Left lung (tissue), 10 donors: ENCODE measurements around the gene MCF2L2. TPM values are rescaled to one million over a fixed set of nuclear protein-coding genes. Genes with fewer than 3 reads are reported as not detected.

Experiments used
- ATAC-seq: fragments of 200-7000 bp; cut with Tn5 transposase; one replicate; pipeline ENCODE4 v1.9.1; 2020; ENCODE audit warnings: moderate library complexity
- DNase-seq, 4 donors: peaks; one replicate each; pipeline ENCODE4 v3.0.0-alpha.2; 2013 to 2020
- H3K27ac ChIP-seq, 2 donors: fragments of 200-600 bp; sonication (generic) in 1 of 2; one replicate each; pipeline versions ENCODE4 v1.5.0 to v1.8.0; 2020 to 2021
- H3K27me3 ChIP-seq, 2 donors: fragments of 200-600 bp; sonication (generic) in 1 of 2; one replicate each; pipeline versions ENCODE4 v1.5.0 to v1.8.0; 2020 to 2021
- H3K36me3 ChIP-seq, 2 donors: fragments of 200-600 bp; sonication (generic) in 1 of 2; one replicate each; pipeline versions ENCODE4 v1.5.0 to v1.8.0; 2020 to 2021
- H3K4me1 ChIP-seq, 2 donors: fragments of 200-600 bp; one replicate each; pipeline ENCODE4 v1.8.0; 2021
- H3K4me3 ChIP-seq, 2 donors: fragments of 200-600 bp; sonication (generic) in 1 of 2; one replicate each; pipeline versions ENCODE4 v1.5.0 to v1.8.0; 2020 to 2021; ENCODE audit warnings: mild to moderate bottlenecking in 1 of 2
- H3K9me3 ChIP-seq, 2 donors: fragments of 200-600 bp; sonication (generic) in 1 of 2; one replicate each; pipeline versions ENCODE4 v1.5.0 to v1.8.0; 2020 to 2021
- intact Hi-C, 2 donors: fragments of 100-400 bp; cut with DNase I; formaldehyde crosslinking; loops; one replicate each; pipeline versions ENCODE4 v1.11.2 to v1.14.2; 2022
- polyA plus RNA-seq, 6 donors: library from polyadenylated mRNA; unstranded; fragments of 120-200 nt; gene quantifications; one replicate each; pipeline ENCODE4 v1.2.1, GENCODE V29; 2013; ENCODE audit not compliant: insufficient read length in 6 of 6
- total RNA-seq, 2 donors: library from RNA; stranded (reverse); fragmentation: NEBNext Ultra II Directional; extraction: Animal tissue kit (Norgen Biotek cat#: 25700); gene quantifications; one replicate each; pipeline ENCODE4 v1.2.1, GENCODE V29; 2021
- TF ChIP-seq, protein P1 (sequence below), 2 donors: fragments of 200-600 bp; sonication (generic) in 1 of 2; IDR thresholded peaks; one replicate each; pipeline versions ENCODE4 v1.5.0 to v1.8.0; 2021; ENCODE audit warnings: antibody characterized with exemption in 2 of 2
- donor health status: DM: no; HTN: yes; CAD: no.
- donor health status: DM: no; HTN: no; CAD: no.

MCF2L2 gene
- total and polyA plus RNA-seq, 8 donors, result 0.41 to 3.5 (median 2.2) TPM

DNA sequence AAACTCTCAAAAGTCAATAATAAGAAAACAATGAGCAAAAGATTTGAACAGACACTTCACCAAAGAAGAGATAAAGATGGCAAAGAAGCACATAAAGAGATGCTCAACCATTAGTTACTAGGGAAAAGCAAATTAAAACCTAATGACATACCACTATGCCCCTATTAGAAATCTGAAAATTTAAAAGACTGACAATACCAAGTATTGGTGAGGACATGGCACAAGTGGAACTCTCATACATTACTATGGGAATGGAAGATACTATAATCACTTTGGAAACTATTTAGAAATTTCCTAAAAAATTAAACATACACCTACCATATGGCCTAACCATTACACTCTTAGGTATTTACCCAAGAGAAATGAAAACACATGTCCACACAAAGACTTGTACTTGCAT is 230.7 kb downstream of the MCF2L2 start:
- Histone ChIP-seq H3K4me1 (no peaks in the 10 kb centered on the region), H3K36me3 (no peaks in the 10 kb centered on the region), H3K27me3 (no peaks in the 10 kb centered on the region), H3K9me3 (no peaks in the 10 kb centered on the region), H3K27ac (no peak overlapping the region), H3K4me3 (no peak overlapping the region)
- DNase-seq (no peak), ATAC-seq (no peak)
- intact Hi-C loops, result no loop called here
- TF ChIP-seq, protein P1, sequence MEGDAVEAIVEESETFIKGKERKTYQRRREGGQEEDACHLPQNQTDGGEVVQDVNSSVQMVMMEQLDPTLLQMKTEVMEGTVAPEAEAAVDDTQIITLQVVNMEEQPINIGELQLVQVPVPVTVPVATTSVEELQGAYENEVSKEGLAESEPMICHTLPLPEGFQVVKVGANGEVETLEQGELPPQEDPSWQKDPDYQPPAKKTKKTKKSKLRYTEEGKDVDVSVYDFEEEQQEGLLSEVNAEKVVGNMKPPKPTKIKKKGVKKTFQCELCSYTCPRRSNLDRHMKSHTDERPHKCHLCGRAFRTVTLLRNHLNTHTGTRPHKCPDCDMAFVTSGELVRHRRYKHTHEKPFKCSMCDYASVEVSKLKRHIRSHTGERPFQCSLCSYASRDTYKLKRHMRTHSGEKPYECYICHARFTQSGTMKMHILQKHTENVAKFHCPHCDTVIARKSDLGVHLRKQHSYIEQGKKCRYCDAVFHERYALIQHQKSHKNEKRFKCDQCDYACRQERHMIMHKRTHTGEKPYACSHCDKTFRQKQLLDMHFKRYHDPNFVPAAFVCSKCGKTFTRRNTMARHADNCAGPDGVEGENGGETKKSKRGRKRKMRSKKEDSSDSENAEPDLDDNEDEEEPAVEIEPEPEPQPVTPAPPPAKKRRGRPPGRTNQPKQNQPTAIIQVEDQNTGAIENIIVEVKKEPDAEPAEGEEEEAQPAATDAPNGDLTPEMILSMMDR (IDR thresholded peaks at IDR 0.05), result no peak

DNA sequence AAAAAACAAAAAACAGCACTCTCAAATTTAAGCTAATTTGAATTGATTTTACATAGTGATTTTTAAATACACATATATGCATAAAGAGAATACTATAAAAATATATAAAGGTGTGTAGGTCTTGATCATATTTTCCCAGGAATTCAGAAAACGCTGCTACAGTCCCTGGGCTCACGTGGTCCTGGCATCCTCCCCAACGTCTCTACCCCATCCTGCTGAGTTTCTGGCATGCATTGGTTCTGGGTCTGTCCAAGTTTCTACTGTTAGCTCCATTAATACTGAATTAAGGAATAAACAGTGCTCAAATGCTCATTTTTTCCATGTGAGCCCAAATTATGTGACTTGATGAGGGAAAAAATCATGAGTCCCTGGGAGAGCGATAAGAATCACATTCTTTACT is 233.2 kb downstream of the MCF2L2 start:
- Histone ChIP-seq H3K27me3 (no peaks in the 10 kb centered on the region), H3K27ac (no peak overlapping the region), H3K9me3 (no peaks in the 10 kb centered on the region), H3K36me3 (no peaks in the 10 kb centered on the region), H3K4me3 (no peak overlapping the region), H3K4me1 (no peaks in the 10 kb centered on the region)
- intact Hi-C loops, result no loop called here
- DNase-seq, result no peak
- ATAC-seq, result no peak
- TF ChIP-seq, protein P1 (IDR thresholded peaks at IDR 0.05), result no peak

DNA sequence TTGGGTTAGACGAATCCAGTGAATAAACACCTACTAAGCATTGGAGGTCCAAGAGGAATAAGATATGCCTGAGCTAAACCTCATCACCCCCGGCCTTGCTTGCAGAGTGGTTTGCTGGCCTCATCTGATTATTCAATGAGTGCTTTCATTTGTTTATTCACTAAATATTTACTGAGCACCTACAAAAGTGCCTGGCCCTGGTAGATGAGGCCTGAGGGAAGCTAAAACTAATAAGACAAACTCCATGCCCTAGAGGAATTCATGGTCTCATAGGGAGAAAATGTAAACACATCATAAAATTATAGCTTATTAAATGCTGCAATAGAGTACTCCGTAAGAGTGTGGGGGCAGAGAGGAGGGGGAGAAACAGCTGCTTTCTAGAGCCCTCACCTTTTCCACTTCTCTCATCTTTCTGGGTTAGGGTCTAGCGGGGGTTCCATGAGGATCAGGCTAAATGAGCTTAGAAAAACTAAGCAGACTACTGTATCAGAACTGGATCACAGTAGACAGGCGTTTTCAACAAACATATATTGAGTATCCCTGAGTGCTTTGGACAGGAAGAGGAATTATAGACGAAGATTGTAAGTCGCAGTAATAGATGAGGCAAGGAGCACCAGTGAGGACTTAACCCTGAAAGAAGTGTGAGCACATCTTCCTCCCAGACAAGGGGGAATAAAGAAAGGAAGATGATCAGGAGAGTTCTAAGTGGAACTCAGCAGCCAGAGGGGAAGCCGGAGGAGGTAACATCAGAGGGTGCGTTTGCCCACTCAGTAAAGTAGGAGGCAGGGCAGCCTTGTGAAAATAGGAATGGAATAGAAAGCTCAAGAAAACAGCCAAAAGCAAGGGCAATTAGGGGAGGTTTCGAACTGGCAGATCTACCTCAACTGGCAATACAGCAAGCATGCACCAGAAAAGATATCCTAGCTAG is 234.4 kb downstream of the MCF2L2 start:
- no peaks in the 10 kb centered on the region for H3K9me3 ChIP-seq
- no peaks in the 10 kb centered on the region for H3K4me1 ChIP-seq
- H3K27ac ChIP-seq, result no peak overlapping the region
- DNase-seq (no peak), ATAC-seq (peak; percentile 77)
- H3K27me3 ChIP-seq, result no peaks in the 10 kb centered on the region
- H3K36me3 ChIP-seq, result no peaks in the 10 kb centered on the region
- intact Hi-C loops, result no loop called here
- TF ChIP-seq, protein P1 (IDR thresholded peaks at IDR 0.05), result no peak
- H3K4me3 ChIP-seq, result no peak overlapping the region

DNA sequence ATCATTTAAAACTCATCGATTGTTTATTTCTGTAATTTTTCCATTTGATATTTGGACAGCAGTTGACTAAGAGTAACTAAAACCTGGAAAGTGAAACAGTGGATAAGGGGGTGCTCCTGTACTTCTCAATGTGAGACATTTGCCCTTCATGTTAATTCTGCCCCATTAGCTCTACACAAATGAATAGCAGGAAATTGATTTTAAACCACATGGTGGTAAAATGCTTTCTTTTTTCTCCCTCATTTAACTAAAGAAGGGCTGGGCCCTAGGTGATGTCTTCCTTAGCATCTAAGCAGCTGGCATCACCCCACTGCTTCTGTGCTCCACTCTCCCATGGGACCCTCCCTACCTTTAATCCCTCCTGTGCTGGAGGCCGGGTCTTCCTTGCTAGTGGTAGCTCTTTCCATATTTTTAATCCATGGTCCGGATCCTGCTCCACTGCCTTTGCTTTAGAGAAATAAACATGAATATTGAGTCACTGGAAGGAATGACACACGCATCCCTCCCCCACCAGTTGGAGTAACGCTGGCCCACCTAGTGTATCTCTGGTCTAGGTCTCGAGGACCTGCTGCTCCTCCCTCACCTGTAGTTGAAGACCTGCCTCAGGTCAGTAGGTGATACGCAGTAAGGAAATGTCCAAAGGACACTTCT is 235.6 kb downstream of the MCF2L2 start:
- intact Hi-C loops, result no loop called here
- TF ChIP-seq, protein P1 (IDR thresholded peaks at IDR 0.05), result no peak
- no peak for DNase-seq

DNA sequence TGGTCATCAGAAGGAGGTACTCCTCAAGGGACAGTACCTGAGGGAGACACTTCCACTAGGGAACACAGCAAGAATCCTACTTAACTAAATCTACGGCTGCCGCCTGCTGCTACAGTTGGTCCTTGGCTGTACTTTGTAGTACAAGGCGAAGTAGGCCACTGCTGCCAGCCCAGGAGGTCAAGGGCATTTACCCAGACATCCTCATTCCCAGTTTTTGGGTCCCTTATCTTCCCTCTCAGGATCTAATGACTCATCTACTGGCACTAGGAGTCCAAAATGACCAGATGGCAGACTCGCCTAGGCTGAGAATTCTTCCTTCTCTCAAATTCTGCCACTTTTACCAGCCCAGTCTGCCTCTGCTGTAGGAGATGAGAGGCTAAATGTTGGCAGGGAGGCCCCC is 238.8 kb downstream of the MCF2L2 start:
- peaks cover 7 to 17% of the 10 kb centered on the region in 2 donors for H3K4me1 ChIP-seq

More for the DNA sequence above, 235.6 kb downstream of the MCF2L2 start:
- Histone ChIP-seq H3K4me3 (no peak overlapping the region), H3K9me3 (no peaks in the 10 kb centered on the region), H3K27me3 (no peaks in the 10 kb centered on the region), H3K4me1 (no peaks in the 10 kb centered on the region), H3K36me3 (no peaks in the 10 kb centered on the region), H3K27ac (no peak overlapping the region)
- ATAC-seq, result no peak

More for the DNA sequence above, 238.8 kb downstream of the MCF2L2 start:
- H3K9me3 ChIP-seq, result no peaks in the 10 kb centered on the region
- no peaks in the 10 kb centered on the region for H3K36me3 ChIP-seq
- TF ChIP-seq, protein P1 (IDR thresholded peaks at IDR 0.05), result no peak
- no peak for DNase-seq
- ATAC-seq, result no peak
- H3K27me3 ChIP-seq, result no peaks in the 10 kb centered on the region
- H3K27ac ChIP-seq, result no peak overlapping the region
- no peak overlapping the region for H3K4me3 ChIP-seq
- intact Hi-C loops, result loop anchor here in 1 of 2 donors (10.0 kb wide), 1 partner anchor 195 kb away; no protein-coding TSS in a partner anchor
